Measurements from ENCODE around the gene SPTSSB.
A peak's percentile ranks its signal among the peaks of the same experiment; 100 is the strongest.

The SPTSSB gene

DNA sequence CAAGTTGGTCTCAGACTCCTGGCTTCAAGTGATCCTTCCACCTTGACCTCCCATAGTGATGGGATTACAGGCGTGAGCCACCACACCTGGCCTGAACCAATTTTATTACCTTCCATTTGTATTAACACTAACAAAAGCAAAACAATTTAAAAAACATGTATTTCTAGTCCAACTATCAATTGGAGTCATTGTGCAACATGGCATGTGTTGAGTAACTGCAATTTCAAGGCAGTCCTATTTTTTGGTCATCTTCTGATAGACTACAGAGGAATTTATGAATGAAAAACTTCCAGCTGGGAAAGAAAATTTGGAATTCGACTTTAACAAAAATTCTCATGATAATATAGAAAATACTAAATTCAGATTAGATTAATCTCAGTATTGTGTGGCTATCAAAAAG, 16.8 kb downstream of the SPTSSB start:
- TF ChIP-seq, protein P1, sequence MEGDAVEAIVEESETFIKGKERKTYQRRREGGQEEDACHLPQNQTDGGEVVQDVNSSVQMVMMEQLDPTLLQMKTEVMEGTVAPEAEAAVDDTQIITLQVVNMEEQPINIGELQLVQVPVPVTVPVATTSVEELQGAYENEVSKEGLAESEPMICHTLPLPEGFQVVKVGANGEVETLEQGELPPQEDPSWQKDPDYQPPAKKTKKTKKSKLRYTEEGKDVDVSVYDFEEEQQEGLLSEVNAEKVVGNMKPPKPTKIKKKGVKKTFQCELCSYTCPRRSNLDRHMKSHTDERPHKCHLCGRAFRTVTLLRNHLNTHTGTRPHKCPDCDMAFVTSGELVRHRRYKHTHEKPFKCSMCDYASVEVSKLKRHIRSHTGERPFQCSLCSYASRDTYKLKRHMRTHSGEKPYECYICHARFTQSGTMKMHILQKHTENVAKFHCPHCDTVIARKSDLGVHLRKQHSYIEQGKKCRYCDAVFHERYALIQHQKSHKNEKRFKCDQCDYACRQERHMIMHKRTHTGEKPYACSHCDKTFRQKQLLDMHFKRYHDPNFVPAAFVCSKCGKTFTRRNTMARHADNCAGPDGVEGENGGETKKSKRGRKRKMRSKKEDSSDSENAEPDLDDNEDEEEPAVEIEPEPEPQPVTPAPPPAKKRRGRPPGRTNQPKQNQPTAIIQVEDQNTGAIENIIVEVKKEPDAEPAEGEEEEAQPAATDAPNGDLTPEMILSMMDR (IDR thresholded peaks at IDR 0.05; ENCODE audit: low read depth, low read length) = no peak
- no peak overlapping the region for H3K4me3 ChIP-seq (replicated peaks in 1 of 2; ENCODE audit: low read depth in 2 of 2, low read length in 2 of 2)
- DNase-seq (ENCODE audit: low read depth in 2 of 2) = peak in 1 of 2 donors; percentile 19

DNA sequence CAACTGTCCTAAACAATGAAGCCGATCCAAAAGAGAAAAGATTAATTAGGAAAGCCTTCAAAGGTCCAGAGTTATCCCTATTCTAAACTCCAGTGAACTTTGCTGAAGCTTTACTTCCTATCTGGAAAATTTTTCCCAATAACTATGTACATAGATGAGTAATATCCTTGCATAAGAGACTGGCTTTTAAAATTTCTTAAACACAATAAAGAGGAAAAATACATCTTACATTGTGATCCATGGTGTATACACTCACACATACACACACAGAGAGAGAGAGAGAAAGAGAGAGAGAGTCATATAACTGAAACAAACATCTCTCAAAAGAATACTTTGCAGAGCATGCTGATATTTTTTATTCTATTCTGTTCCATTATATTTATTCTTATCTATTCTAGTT, 20.0 kb downstream of the SPTSSB start:
- H3K4me3 ChIP-seq (replicated peaks in 1 of 2; ENCODE audit: low read depth in 2 of 2, low read length in 2 of 2) = no peak overlapping the region
- DNase-seq (ENCODE audit: low read depth in 2 of 2) = peak in 1 of 2 donors; percentile 19
- TF ChIP-seq, protein P1 (IDR thresholded peaks at IDR 0.05; ENCODE audit: low read depth, low read length) = no peak

DNA sequence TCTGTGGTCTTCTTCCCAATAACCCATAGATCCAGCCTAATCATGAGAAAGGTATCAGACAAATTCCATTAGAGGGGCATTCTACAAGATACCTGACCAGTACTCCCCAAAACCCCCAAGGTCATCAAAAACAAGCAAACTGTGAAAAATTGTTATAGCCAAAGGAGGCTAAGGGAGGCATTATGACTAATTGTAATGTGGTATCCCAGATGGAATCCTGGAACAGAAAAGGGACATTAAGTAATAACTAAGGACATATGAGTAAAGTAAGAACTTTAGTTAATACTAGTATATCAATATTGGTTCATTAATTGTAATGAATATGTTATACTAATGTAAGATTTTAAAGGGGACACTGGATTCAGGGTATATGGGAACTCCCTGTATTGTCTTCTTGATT, 20.4 kb downstream of the SPTSSB start:
- no peak for DNase-seq (ENCODE audit: low read depth in 2 of 2)
- no peak overlapping the region for H3K4me3 ChIP-seq (replicated peaks in 1 of 2; ENCODE audit: low read depth in 2 of 2, low read length in 2 of 2)
- TF ChIP-seq, protein P1 (IDR thresholded peaks at IDR 0.05; ENCODE audit: low read depth, low read length) = no peak

DNA sequence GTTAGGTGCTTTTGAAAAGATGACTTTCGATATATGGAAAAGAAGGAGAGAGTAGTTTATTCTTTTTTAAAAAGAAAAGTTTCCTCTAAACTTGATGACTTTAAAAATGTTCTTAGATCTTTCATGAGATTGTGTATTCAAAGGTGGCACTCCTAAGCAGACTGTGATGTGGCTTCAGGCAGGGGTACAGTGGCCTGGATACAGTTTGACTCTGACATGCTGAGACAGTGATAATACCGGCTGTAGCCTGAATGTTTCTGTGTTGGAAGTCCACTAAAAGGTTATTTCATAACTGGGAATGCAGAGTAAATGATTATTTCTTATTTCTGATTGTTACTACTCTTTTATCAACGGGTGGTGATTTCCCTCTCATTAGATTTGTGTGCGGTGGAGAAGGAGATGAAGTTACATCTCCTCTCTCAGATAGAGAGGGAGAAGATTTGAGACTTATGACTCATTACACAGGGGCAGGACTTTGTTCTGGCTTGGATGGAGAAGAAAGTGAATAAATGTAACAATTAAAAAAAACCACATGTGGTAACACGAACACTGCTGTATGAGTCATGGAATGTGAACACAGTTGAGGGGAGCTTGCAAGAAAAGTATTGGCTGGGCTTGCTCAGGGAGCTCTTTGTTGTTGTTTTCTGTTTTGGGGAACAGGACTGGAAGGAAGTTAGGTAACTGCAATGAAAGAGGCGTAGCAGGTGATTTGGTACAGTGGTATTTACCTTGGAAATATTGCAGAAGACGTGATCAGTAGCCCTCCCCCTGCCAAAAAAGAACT, 21.6 kb downstream of the SPTSSB start:
- H3K4me3 ChIP-seq (replicated peaks in 1 of 2; ENCODE audit: low read depth in 2 of 2, low read length in 2 of 2) = no peak overlapping the region
- DNase-seq (ENCODE audit: low read depth in 2 of 2) = peak; percentile 80 to 92
- TF ChIP-seq, protein P1 (IDR thresholded peaks at IDR 0.05; ENCODE audit: low read depth, low read length) = no peak

DNA sequence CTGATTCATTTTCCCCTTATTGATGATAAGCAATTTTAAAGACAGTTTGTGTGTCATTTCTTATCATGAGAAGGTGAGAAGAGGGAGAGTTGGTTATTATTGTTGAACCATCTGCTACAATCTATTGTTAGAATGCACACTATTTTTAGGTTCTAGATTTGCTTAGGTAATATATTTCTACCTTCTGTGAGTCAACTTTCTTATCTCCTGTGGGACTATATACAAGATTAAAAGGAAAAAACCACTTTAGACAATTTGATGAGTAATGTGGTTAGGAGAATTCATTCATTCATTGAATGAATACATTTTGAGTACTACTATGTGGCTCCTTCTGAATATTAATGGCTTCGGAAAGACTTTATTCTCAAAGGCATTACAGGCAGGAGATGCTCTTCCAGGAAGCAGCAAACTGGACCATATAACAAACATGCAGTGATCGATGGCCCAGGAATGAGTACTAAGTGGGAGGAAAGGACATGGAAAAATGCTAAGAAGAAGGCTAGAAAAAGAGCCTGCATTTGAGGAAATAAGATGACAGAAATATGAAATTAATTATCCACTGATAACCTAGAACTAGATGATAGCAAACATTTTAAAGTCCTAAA, 22.4 kb downstream of the SPTSSB start:
- DNase-seq (ENCODE audit: low read depth in 2 of 2) = peak in 1 of 2 donors; percentile 18
- no peak overlapping the region for H3K4me3 ChIP-seq (replicated peaks in 1 of 2; ENCODE audit: low read depth in 2 of 2, low read length in 2 of 2)
- TF ChIP-seq, protein P1 (IDR thresholded peaks at IDR 0.05; ENCODE audit: low read depth, low read length) = no peak

DNA sequence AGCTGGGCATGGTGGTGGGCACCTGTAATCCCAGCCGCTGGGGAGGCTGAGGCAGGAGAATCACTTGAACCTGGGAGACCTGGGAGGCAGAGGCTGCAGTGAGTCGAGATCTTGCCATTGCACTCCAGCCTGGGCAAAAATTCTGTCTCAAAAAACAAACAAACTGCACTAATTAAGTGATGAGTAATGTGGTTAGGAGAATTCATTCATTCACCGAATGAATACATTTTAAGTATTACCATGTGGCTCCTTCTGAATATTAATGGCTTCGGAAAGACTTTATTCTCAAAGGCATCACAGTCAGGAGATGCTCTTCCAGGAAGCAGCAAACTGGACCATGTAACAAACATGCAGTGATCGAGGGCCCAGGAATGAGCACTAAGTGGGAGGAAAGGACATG, 23.6 kb downstream of the SPTSSB start:
- TF ChIP-seq, protein P1 (IDR thresholded peaks at IDR 0.05; ENCODE audit: low read depth, low read length) = no peak
- H3K4me3 ChIP-seq (replicated peaks in 1 of 2; ENCODE audit: low read depth in 2 of 2, low read length in 2 of 2) = no peak overlapping the region
- no peak for DNase-seq (ENCODE audit: low read depth in 2 of 2)

All from cardiac fibroblast (primary cell).